Measurements from ENCODE around the gene CLEC4M.

The CLEC4M gene

GRCh38 chr19:7720351-7720750 lies 42.7 kb upstream of the CLEC4M start (continued):
- TF ChIP-seq, protein P1, sequence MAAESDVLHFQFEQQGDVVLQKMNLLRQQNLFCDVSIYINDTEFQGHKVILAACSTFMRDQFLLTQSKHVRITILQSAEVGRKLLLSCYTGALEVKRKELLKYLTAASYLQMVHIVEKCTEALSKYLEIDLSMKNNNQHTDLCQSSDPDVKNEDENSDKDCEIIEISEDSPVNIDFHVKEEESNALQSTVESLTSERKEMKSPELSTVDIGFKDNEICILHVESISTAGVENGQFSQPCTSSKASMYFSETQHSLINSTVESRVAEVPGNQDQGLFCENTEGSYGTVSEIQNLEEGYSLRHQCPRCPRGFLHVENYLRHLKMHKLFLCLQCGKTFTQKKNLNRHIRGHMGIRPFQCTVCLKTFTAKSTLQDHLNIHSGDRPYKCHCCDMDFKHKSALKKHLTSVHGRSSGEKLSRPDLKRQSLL (tag by site-specific recombination; IDR thresholded peaks at IDR 0.05) = no peak
- TF ChIP-seq KLF16 (tag by site-specific recombination; IDR thresholded peaks at IDR 0.05) (no peak), ZNF140 (tag by site-specific recombination; IDR thresholded peaks at IDR 0.05) (no peak), KLF17 (tag by site-specific recombination; IDR thresholded peaks at IDR 0.05) (no peak), ZNF155 (tag by site-specific recombination; IDR thresholded peaks at IDR 0.05) (no peak)

DNA sequence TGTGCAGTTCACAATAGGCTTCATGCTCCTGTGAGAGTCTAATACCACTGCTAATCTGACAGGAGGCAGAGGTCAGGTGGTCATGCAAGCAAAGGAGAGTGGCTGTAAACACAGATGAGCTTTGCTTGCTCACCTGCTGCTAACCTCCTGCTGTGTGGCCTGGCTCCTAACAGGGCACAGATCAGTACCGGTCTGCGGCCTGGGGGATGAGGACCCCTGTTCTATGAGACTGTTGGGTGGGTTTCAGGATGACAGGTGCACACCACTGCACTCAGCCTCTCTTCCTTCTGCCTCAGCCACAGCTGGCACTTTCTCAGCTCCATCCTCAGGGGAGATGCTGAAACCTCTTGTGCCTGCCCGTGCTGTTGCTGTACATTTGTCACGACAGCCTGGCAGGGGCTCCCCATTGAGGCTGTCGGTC lies 40.8 kb upstream of the CLEC4M start:
- no peaks in the 10 kb centered on the region for H3K9me3 ChIP-seq (ENCODE audit: control insufficient read depth, insufficient read depth, low read depth, low read length)
- no peak overlapping the region for H3K27ac ChIP-seq (ENCODE audit: extremely low read depth, low read depth, low read length)
- H3K4me3 ChIP-seq (ENCODE audit: low read depth, low read length) = no peak overlapping the region
- CTCF ChIA-PET = interaction anchor here (0.6 to 0.7 kb wide), 2 partner anchors 77 to 154 kb away, joined by 4 read pairs; no protein-coding TSS in a partner anchor
- H3K4me1 ChIP-seq (ENCODE audit: control insufficient read depth, insufficient read depth, low read length) = no peaks in the 10 kb centered on the region
- TF ChIP-seq, protein P2, sequence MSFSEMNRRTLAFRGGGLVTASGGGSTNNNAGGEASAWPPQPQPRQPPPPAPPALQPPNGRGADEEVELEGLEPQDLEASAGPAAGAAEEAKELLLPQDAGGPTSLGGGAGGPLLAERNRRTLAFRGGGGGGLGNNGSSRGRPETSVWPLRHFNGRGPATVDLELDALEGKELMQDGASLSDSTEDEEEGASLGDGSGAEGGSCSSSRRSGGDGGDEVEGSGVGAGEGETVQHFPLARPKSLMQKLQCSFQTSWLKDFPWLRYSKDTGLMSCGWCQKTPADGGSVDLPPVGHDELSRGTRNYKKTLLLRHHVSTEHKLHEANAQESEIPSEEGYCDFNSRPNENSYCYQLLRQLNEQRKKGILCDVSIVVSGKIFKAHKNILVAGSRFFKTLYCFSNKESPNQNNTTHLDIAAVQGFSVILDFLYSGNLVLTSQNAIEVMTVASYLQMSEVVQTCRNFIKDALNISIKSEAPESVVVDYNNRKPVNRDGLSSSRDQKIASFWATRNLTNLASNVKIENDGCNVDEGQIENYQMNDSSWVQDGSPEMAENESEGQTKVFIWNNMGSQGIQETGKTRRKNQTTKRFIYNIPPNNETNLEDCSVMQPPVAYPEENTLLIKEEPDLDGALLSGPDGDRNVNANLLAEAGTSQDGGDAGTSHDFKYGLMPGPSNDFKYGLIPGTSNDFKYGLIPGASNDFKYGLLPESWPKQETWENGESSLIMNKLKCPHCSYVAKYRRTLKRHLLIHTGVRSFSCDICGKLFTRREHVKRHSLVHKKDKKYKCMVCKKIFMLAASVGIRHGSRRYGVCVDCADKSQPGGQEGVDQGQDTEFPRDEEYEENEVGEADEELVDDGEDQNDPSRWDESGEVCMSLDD (tag by site-specific recombination; IDR thresholded peaks at IDR 0.05) = no peak
- TF ChIP-seq, protein P3, sequence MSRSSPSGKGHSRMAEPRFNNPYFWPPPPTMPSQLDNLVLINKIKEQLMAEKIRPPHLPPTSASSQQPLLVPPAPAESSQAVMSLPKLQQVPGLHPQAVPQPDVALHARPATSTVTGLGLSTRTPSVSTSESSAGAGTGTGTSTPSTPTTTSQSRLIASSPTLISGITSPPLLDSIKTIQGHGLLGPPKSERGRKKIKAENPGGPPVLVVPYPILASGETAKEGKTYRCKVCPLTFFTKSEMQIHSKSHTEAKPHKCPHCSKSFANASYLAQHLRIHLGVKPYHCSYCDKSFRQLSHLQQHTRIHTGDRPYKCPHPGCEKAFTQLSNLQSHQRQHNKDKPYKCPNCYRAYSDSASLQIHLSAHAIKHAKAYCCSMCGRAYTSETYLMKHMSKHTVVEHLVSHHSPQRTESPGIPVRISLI (tag by site-specific recombination; IDR thresholded peaks at IDR 0.05) = no peak
- TF ChIP-seq ZNF623 (tag by site-specific recombination; IDR thresholded peaks at IDR 0.05) (no peak), ZNF660 (tag by site-specific recombination; IDR thresholded peaks at IDR 0.05) (no peak)
- no peaks in the 10 kb centered on the region for H3K36me3 ChIP-seq (ENCODE audit: control insufficient read depth in 2 of 2, insufficient read depth in 1 of 2, low read length in 2 of 2)
- POLR2A ChIA-PET = interaction anchor here (0.8 kb wide), 1 partner anchor 599 kb away, joined by 3 read pairs; the partner anchor contains the start of genes NDUFA7 and RPS28

DNA sequence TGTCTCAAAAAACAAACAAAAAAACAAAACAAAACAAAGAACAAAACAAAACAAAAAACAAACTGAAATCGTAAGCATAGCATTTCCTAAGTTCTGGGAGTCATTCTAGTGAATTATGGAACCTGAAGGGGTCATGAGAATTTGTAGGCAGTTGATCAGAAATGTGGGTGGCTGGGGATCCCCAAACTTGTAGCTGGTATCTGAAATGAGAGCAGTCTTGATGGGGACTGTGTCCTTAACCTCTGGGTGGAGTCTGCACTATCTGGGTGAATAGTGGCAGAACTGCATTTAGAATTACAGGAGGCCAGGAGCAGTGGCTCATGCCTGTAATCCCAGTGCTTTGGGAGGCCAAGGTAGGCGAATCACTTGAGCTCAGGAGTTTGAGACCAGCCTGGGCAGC lies 37.3 kb upstream of the CLEC4M start:
- H3K4me1 ChIP-seq (ENCODE audit: control insufficient read depth, insufficient read depth, low read length) = no peaks in the 10 kb centered on the region
- CTCF ChIA-PET = no interaction called here
- H3K36me3 ChIP-seq (ENCODE audit: control insufficient read depth in 2 of 2, insufficient read depth in 1 of 2, low read length in 2 of 2) = no peaks in the 10 kb centered on the region
- no peaks in the 10 kb centered on the region for H3K9me3 ChIP-seq (ENCODE audit: control insufficient read depth, insufficient read depth, low read depth, low read length)
- no peak overlapping the region for H3K27ac ChIP-seq (ENCODE audit: extremely low read depth, low read depth, low read length)
- POLR2A ChIA-PET = no interaction called here
- no peak overlapping the region for H3K4me3 ChIP-seq (ENCODE audit: low read depth, low read length)
- TF ChIP-seq REST (tag by site-specific recombination; IDR thresholded peaks at IDR 0.05) (no peak), HOXD13 (CRISPR knock-in tag; IDR thresholded peaks at IDR 0.05; ENCODE audit: borderline replicate concordance) (no peak), ZNF555 (tag by site-specific recombination; conservative IDR thresholded peaks at IDR 0.05) (no peak), ZNF747 (tag by site-specific recombination; IDR thresholded peaks at IDR 0.05) (no peak), ZNF292 (tag by site-specific recombination; IDR thresholded peaks at IDR 0.05; ENCODE audit: borderline replicate concordance, low read depth) (no peak), ZNF354C (tag by site-specific recombination; IDR thresholded peaks at IDR 0.05; ENCODE audit: borderline replicate concordance, low read depth) (no peak), ZNF792 (tag by site-specific recombination; IDR thresholded peaks at IDR 0.05) (no peak), ZNF48 (tag by site-specific recombination; IDR thresholded peaks at IDR 0.05) (no peak), YY1 (tag by site-specific recombination; IDR thresholded peaks at IDR 0.05) (no peak), KLF7 (tag by site-specific recombination; IDR thresholded peaks at IDR 0.05; ENCODE audit: borderline replicate concordance) (no peak), ZNF174 (tag by site-specific recombination; IDR thresholded peaks at IDR 0.05) (no peak), ZBTB48 (tag by site-specific recombination; IDR thresholded peaks at IDR 0.05) (no peak)
- TF ChIP-seq, protein P4, sequence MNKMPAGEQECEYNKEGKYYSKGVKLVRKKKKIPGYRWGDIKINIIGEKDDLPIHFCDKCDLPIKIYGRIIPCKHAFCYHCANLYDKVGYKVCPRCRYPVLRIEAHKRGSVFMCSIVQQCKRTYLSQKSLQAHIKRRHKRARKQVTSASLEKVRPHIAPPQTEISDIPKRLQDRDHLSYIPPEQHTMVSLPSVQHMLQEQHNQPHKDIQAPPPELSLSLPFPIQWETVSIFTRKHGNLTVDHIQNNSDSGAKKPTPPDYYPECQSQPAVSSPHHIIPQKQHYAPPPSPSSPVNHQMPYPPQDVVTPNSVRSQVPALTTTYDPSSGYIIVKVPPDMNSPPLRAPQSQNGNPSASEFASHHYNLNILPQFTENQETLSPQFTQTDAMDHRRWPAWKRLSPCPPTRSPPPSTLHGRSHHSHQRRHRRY (tag by site-specific recombination; IDR thresholded peaks at IDR 0.05) = no peak

Data from HEK293 (cell line).